ENCODE measurements around the gene DDX59. TPM values are rescaled to one million over a fixed set of nuclear protein-coding genes. Genes with fewer than 3 reads are reported as not detected.
"Not testable (repeated sequence)": the region's sequence is repeated elsewhere in the genome, so short reads cannot be mapped to it uniquely, and the experiment has no call there.

Gene DDX59
- total and polyA plus RNA-seq, 7 donors, result 16.9 to 40.1 (median 30.1) TPM

DNA sequence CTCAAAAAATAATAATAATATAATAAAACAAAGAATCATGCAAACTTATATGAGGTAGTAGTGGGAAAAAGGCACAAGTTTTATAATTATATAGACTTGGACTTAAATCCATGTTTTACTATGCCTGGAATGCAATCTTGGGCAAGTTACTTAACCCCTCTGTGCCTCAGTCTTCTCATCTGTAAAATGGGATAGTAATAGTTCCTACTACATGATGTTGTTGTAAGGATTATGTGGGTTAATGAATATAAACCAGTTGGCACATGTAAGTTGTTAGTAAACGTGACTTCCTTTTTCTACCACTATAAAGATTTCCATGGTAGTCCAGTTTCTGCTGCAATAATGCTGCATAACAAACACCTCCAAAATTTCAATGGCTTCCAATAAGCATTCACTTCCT lies 38.3 kb downstream of the DDX59 start:
- Histone ChIP-seq H3K9me3 (no peaks in the 10 kb centered on the region), H3K4me3 (no peak overlapping the region), H3K4me1 (no peaks in the 10 kb centered on the region), H3K27ac (no peak overlapping the region), H3K36me3 (ENCODE audit: insufficient read depth in 1 of 2, low read depth in 1 of 2) (no peaks in the 10 kb centered on the region), H3K27me3 (ENCODE audit: insufficient read depth in 3 of 3, low read length in 2 of 3) (no peaks in the 10 kb centered on the region)
- ATAC-seq (no peak), DNase-seq (no peak)
- intact Hi-C loops (cut with DNase I), result no loop called here
- TF ChIP-seq, protein P1, sequence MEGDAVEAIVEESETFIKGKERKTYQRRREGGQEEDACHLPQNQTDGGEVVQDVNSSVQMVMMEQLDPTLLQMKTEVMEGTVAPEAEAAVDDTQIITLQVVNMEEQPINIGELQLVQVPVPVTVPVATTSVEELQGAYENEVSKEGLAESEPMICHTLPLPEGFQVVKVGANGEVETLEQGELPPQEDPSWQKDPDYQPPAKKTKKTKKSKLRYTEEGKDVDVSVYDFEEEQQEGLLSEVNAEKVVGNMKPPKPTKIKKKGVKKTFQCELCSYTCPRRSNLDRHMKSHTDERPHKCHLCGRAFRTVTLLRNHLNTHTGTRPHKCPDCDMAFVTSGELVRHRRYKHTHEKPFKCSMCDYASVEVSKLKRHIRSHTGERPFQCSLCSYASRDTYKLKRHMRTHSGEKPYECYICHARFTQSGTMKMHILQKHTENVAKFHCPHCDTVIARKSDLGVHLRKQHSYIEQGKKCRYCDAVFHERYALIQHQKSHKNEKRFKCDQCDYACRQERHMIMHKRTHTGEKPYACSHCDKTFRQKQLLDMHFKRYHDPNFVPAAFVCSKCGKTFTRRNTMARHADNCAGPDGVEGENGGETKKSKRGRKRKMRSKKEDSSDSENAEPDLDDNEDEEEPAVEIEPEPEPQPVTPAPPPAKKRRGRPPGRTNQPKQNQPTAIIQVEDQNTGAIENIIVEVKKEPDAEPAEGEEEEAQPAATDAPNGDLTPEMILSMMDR (IDR thresholded peaks at IDR 0.05), result no peak
- 85 to 95% (median 87%) methylated on average over 1 of the region's 1 CpG for WGBS, 3 donors

GRCh38 chr1:200630515-200630899 lies 39.2 kb downstream of the DDX59 start:
- H3K36me3 ChIP-seq (ENCODE audit: insufficient read depth in 1 of 2, low read depth in 1 of 2); H3K27me3 ChIP-seq (ENCODE audit: insufficient read depth in 3 of 3, low read length in 2 of 3); H3K9me3 ChIP-seq; H3K4me3 ChIP-seq; DNase-seq; H3K27ac ChIP-seq; H3K4me1 ChIP-seq; intact Hi-C loops (cut with DNase I); ATAC-seq: not testable (repeated sequence)
- WGBS, 3 donors, result 96 to 98% (median 98%) methylated on average over 8 of the region's 8 CpGs

- ATAC-seq (no peak), DNase-seq (no peak)
- H3K4me3 ChIP-seq, result no peak overlapping the region
- H3K4me1 ChIP-seq, result no peaks in the 10 kb centered on the region
- H3K36me3 ChIP-seq (ENCODE audit: insufficient read depth in 1 of 2, low read depth in 1 of 2), result no peaks in the 10 kb centered on the region
- TF ChIP-seq, protein P1 (IDR thresholded peaks at IDR 0.05), result no peak
- H3K9me3 ChIP-seq, result no peaks in the 10 kb centered on the region
- 77 to 81% (median 78%) methylated on average over 9 of the region's 9 CpGs for WGBS, 3 donors
- no peak overlapping the region for H3K27ac ChIP-seq
- intact Hi-C loops (cut with DNase I), result loop anchor here in 1 of 2 donors (10.0 kb wide), 1 partner anchor 415 kb away; no protein-coding TSS in a partner anchor
- H3K27me3 ChIP-seq (ENCODE audit: insufficient read depth in 3 of 3, low read length in 2 of 3), result no peaks in the 10 kb centered on the region
Measured at GRCh38 chr1:200629876-200630514, 39.7 kb downstream of the DDX59 start.

GRCh38 chr1:200628223-200628881 lies 41.4 kb downstream of the DDX59 start:
- H3K4me1 ChIP-seq, result no peaks in the 10 kb centered on the region
- ATAC-seq, result no peak
- no peak for DNase-seq
- 71 to 80% (median 78%) methylated on average over 7 of the region's 7 CpGs for WGBS, 3 donors
- no peaks in the 10 kb centered on the region for H3K27me3 ChIP-seq (ENCODE audit: insufficient read depth in 3 of 3, low read length in 2 of 3)
- no peaks in the 10 kb centered on the region for H3K9me3 ChIP-seq
- no peaks in the 10 kb centered on the region for H3K36me3 ChIP-seq (ENCODE audit: insufficient read depth in 1 of 2, low read depth in 1 of 2)
- intact Hi-C loops (cut with DNase I), result loop anchor here in 1 of 2 donors (10.0 kb wide), 1 partner anchor 416 kb away; no protein-coding TSS in a partner anchor
- no peak overlapping the region for H3K4me3 ChIP-seq
- TF ChIP-seq, protein P1 (IDR thresholded peaks at IDR 0.05), result no peak
- H3K27ac ChIP-seq, result no peak overlapping the region

DNA sequence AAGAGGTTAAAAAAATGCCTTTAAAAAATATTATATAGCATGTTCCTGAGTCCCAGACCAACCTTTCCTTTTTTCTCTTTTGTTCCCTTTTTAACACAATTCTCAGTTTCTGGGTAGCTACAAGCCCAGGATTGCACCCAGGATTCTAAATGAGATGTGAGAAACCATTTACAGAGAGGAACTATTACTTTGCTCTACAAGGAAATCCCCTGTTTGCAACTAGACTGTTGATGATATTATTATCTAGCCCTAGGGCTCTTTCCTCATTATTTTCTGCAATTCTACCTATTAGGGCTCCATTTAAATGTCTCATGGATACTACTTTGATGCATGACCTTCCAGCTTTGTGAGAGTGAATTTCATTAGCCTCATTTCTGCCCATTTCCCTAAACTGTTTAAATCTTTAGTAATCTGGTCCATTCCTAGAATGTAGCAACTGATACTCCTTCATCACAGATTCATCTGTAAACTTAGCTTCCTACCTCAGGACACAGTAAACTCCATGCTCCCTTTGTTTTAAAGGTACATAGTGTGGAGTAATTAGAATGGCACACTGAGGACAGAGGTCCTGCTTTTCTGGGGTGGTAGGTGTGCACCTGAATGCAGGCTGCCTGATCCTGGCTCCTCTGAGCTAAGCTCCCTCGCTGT lies 42.0 kb downstream of the DDX59 start:
- intact Hi-C loops (cut with DNase I), result loop anchor here in 1 of 2 donors (10.0 kb wide), 1 partner anchor 417 kb away; no protein-coding TSS in a partner anchor
- TF ChIP-seq, protein P1 (IDR thresholded peaks at IDR 0.05), result no peak
- Histone ChIP-seq H3K4me3 (no peak overlapping the region), H3K4me1 (no peaks in the 10 kb centered on the region), H3K9me3 (no peaks in the 10 kb centered on the region), H3K36me3 (ENCODE audit: insufficient read depth in 1 of 2, low read depth in 1 of 2) (no peaks in the 10 kb centered on the region), H3K27ac (no peak overlapping the region), H3K27me3 (ENCODE audit: insufficient read depth in 3 of 3, low read length in 2 of 3) (no peaks in the 10 kb centered on the region)
- no peak for DNase-seq
- ATAC-seq, result no peak
- 83 to 85% (median 83%) methylated on average over 1 of the region's 1 CpG for WGBS, 3 donors
